ENCODE data around the gene DCAF7.

- TF ChIP-seq CTCF (IDR thresholded peaks at IDR 0.05; ENCODE audit: low read depth, low read length) (no peak), EZH2phosphoT487 (IDR thresholded peaks at IDR 0.05; ENCODE audit: low read depth) (no peak)
Measured at GRCh38 chr17:63537001-63537400, 13.3 kb upstream of the DCAF7 start.
